Fibroblast of upper back skin (primary cell): ENCODE measurements around the gene CPNE5.

Experiments used
- DNase-seq: peaks from one replicate; pipeline ENCODE4 v3.0.0-alpha.2; 2013

CPNE5 gene

DNA sequence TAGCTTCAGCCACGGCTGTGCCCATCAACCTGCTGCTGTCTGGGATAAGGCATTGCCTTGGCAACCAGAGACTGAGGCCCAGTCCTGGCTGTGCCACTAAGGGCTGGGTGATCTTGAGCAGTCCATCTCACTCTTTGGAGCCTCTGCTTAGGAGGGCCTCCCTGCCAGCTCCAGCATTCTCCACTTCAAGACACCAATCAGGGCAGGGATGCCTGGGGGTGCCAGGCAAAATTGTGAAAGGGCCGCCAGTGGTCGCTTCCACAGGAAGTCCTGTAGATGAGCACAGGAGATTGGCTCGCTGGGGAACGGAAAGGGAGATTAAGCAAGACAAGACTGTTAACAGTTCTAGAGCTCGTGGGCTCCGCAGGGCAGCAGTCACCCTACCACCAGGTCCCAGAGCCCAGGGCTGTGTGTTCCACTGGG lies 141.8 kb downstream of the CPNE5 start, which contains the start of gene RAB44:
Gene RAB44, plus strand, starts transcription at position 346 of the 423 bp plus-strand sequence. CDS start 6,410 bp downstream, outside the sequence.
- DNase-seq: no peak

DNA sequence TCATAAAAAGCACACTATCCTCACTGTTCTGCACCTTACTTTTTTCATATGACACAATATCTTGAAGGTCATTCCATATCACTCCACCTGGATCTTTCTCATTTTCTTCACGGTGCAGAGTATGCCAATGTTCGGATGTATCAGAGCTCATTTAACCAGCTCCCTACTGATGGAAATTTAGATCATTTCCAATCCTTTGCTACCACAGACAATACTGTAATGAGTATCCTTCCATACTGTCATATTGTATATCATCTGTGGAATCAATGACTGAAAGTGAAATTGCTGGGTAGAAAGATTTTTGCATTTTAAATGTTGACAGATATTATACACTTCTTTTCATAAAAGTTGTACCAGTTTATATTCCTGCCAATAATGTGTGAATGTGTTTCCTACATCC lies 143.8 kb downstream of the CPNE5 start:
- DNase-seq: no peak

DNA sequence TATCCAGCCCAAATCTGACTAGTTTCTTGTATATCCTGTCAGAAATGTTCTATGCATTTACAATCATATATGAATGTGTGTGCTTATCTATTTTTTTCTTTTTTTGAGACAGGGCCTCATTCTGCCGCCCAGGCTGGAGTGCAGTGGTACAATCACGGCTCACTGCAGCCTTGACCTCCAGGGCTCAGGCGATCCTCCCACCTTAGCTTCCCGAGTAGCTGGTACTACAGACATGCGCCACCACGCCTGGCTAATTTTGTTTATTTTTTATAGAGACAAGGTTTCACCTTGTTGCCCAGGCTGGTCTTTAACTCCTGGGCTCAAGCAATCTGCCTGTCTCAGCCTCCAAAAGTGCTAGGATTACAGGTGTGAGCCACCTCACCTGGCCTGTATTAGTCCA lies 144.6 kb downstream of the CPNE5 start:
- DNase-seq: no peak

DNA sequence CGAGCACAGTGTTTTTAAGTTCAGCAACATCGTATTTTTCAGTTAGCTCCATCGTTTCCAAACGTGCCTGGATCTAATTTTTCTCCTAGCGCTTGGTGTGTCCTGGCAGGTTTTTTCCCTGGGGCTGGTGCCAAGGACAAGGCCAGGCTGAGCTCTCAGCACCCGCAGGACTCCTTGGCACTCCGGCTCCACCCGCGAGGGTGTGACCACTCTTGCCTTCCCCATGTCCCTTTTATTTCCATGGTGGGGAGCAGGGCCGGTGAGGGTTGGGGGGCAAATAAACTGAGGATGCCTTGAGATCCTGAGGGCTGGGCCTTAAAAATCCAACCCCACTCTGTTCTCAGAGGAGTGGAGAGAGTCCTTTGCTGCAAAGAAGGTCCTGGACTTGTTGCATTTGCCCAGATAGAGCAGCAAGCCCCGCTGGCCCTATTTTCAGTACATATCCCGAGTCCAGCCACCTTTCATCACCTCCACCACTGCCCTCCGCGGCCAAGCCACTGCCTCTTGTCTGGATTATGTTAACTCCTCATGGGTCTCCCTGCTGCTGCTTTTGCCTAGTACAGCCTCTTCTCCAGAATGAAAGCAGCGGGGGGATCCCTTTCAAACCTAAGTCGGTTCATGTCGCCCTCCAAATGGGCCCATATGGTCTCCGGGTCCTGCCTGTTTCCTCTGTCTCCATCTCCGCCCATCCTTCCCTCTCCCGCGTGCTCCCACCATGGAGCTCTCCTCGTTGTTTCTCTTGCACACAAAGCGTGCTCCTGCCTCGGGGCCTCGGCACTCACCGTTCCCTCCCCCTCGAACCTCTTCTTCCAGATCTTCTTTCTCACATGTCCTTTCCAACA lies 146.2 kb downstream of the CPNE5 start:
- DNase-seq: no peak

DNA sequence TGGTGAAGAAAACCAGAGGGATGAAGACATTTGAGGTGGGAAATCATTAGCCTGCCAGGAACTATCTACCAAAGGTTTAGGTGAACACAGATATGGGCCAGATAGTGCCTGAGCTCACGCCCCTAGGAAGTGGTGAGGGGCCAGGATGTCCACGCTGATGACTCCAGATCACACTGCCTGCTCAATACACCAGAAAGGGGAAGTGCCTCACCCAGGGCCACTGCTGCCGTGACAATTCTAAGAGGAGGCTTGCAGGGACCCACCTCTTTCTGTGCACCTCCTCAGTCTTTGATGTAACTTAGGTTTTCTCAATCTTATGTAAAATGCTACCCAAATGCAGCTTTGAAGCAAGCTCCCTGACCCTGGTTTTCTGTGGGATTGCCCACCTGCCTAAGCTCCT lies 147.0 kb downstream of the CPNE5 start:
- no peak for DNase-seq

DNA sequence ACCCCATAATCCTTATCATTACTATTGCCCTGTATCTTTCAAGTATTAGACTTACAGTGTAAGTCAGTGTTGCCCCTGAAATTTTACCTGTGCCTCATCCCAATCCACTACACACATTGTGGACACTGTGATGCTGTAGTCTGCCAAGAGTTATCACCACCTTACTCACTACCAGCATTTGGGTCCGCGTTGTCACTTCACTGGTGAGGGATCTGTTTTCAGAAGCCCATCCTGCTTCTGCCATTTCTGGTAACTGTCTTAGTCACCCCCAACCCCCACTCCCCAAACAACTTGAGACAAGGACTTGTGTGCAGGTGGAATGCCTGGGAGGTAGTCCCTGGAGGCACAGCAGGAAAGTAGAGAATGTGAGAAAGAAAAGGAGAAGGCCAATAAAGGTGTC lies 147.6 kb downstream of the CPNE5 start:
- DNase-seq: no peak

DNA sequence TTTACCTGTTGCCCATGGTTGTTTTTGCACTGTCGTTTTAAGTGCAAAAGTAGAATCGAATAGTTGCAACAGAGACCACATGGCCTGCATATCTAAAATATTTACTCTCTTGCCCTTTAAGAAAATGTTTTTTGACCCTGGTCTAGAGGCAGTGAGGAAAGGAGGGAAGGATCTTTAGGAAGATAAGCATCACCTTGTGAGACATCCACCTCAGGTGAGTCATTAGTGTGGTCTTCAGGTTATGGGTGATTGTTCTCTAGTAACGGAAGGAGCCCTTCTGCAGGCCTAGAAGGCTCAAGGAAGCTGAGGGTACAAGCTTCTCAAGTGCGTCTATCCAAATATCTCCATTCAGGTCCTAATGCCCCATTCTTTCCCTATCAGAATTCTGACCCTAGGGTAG lies 148.2 kb downstream of the CPNE5 start:
- no peak for DNase-seq
